NB4 (cell line): ENCODE data around the gene PHLDB1.

Source experiments
- CTCF ChIP-seq: IDR thresholded peaks from one replicate; pipeline ENCODE4 v1.5.1; 2012; ENCODE audit warnings: low read depth, low read length
- MYC ChIP-seq: IDR thresholded peaks from 2 replicates; pipeline ENCODE4 v1.6.1; 2011; ENCODE audit warnings: low read depth, low read length
- POLR2A ChIP-seq: IDR thresholded peaks from 2 replicates; pipeline ENCODE4 v1.6.1; 2011; ENCODE audit warnings: mild to moderate bottlenecking; ENCODE audit not compliant: insufficient read length; ENCODE audit errors: extremely low read depth

GRCh38 chr11:118643995-118644345 lies 36.6 kb downstream of the PHLDB1 start:
- TF ChIP-seq CTCF: no peak
- no peak for TF ChIP-seq POLR2A
- TF ChIP-seq MYC: no peak
